Endothelial cell (in vitro differentiated cells): ENCODE results near the gene UBQLN4. TPM values are rescaled to one million over a fixed set of nuclear protein-coding genes. Genes with fewer than 3 reads are reported as not detected.

ENCODE experiments used
- DNase-seq: peaks from one replicate; pipeline ENCODE4 v3.0.0; 2021; ENCODE audit warnings: low spot score
- H3K27ac Mint-ChIP-seq: one replicate; pipeline ENCODE4 v1.8.0; 2021; ENCODE audit warnings: mixed read lengths, inconsistent platforms; ENCODE audit not compliant: unreplicated experiment
- H3K27me3 Mint-ChIP-seq: one replicate; pipeline ENCODE4 v1.8.0; 2021; ENCODE audit warnings: mild to moderate bottlenecking, moderate library complexity, mixed read lengths, inconsistent platforms; ENCODE audit not compliant: unreplicated experiment
- H3K36me3 Mint-ChIP-seq: one replicate; pipeline ENCODE4 v1.8.0; 2021; ENCODE audit warnings: mild to moderate bottlenecking, low read depth, mixed read lengths, inconsistent platforms; ENCODE audit not compliant: unreplicated experiment
- H3K4me1 Mint-ChIP-seq: one replicate; pipeline ENCODE4 v1.8.0; 2021; ENCODE audit warnings: mild to moderate bottlenecking, mixed read lengths, inconsistent platforms; ENCODE audit not compliant: unreplicated experiment
- H3K4me3 Mint-ChIP-seq: one replicate; pipeline ENCODE4 v1.8.0; 2021; ENCODE audit warnings: mild to moderate bottlenecking, mixed read lengths, inconsistent platforms; ENCODE audit not compliant: unreplicated experiment
- H3K9me3 Mint-ChIP-seq: one replicate; pipeline ENCODE4 v1.8.0; 2021; ENCODE audit warnings: mixed read lengths, inconsistent platforms; ENCODE audit not compliant: unreplicated experiment
- total RNA-seq: library from RNA; stranded (reverse); fragmentation: NEBNext Ultra II Directional; extraction: Animal tissue kit (Norgen Biotek cat#: 25700); gene quantifications from one replicate; pipeline ENCODE4 v1.2.1, GENCODE V29; 2021; ENCODE audit not compliant: unreplicated experiment
- TF ChIP-seq, protein P1 (sequence below): fragments of 200-600 bp; sonication (generic); IDR thresholded peaks from one replicate; pipeline ENCODE4 v1.5.0; 2021; ENCODE audit warnings: antibody characterized with exemption; ENCODE audit not compliant: unreplicated experiment

UBQLN4 gene
- total RNA-seq, 1 donor from 2014 or later = 47.6 TPM

DNA sequence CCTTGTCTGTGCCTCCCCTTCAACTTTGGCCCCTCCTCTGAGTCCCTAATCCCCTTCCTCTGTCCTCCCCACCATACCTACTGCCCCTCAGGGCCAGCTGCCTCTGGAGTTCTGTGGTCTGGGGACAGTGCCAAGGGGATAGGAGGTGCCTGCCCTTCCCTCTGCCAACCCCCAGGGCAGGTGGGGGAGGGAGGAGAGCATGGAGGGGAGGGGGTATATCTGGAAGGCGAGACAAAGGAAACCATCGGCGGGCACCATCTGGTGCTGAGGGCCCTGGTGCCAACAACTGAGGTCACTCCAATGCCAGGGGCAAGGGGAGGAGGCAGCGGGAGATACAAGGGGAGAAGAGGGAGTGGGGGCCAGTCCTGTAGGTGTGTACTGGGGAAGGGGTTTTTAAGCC lies 16.9 kb upstream of the UBQLN4 start:
- Mint-ChIP-seq H3K27me3 (peaks cover 11% of the 10 kb centered on the region), H3K27ac (peak overlapping the region; percentile 85), H3K36me3 (peaks cover 22% of the 10 kb centered on the region), H3K9me3 (no peaks in the 10 kb centered on the region), H3K4me3 (no peak overlapping the region), H3K4me1 (peaks cover 37% of the 10 kb centered on the region)
- no peak for DNase-seq
- TF ChIP-seq, protein P1, sequence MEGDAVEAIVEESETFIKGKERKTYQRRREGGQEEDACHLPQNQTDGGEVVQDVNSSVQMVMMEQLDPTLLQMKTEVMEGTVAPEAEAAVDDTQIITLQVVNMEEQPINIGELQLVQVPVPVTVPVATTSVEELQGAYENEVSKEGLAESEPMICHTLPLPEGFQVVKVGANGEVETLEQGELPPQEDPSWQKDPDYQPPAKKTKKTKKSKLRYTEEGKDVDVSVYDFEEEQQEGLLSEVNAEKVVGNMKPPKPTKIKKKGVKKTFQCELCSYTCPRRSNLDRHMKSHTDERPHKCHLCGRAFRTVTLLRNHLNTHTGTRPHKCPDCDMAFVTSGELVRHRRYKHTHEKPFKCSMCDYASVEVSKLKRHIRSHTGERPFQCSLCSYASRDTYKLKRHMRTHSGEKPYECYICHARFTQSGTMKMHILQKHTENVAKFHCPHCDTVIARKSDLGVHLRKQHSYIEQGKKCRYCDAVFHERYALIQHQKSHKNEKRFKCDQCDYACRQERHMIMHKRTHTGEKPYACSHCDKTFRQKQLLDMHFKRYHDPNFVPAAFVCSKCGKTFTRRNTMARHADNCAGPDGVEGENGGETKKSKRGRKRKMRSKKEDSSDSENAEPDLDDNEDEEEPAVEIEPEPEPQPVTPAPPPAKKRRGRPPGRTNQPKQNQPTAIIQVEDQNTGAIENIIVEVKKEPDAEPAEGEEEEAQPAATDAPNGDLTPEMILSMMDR = no peak

DNA sequence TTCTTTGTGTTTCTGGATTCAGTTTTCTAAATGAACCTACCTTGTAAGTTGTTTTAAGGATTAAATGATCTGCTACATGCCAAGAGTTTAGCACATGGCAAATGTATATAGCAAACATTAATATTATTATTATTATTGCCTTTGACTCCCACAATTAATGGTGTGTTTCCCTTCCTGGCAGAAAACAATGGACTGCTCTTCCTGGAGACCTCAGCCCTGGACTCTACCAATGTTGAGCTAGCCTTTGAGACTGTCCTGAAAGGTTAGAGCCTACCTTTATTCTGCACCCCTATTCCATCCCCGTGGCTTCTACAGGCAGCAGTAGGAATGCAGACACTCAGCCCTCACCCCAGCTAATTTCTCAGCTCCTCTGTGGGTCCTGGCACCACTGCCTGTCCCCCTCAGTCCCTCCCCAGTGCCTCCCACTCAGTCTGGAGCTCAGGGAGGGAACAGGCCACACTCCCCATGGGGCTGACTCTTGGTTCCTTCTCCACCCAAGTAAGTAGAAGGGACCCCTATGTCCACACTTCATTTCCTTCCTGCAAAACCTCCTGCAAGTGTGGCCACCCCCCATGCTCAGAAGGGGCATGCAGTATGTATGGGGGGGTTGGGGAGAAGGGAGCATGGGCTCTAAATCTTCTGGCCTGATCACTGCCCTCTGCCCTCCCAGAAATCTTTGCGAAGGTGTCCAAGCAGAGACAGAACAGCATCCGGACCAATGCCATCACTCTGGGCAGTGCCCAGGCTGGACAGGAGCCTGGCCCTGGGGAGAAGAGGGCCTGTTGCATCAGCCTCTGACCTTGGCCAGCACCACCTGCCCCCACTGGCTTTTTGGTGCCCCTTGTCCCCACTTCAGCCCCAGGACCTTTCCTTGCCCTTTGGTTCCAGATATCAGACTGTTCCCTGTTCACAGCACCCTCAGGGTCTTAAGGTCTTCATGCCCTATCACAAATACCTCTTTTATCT lies 16.2 kb upstream of the UBQLN4 start:
- Mint-ChIP-seq H3K9me3 (no peaks in the 10 kb centered on the region), H3K36me3 (peaks cover 17% of the 10 kb centered on the region), H3K27ac (peak overlapping the region; percentile 85), H3K27me3 (peaks cover 7% of the 10 kb centered on the region), H3K4me1 (peaks cover 35% of the 10 kb centered on the region), H3K4me3 (no peak overlapping the region)
- TF ChIP-seq, protein P1 = no peak
- DNase-seq = no peak

DNA sequence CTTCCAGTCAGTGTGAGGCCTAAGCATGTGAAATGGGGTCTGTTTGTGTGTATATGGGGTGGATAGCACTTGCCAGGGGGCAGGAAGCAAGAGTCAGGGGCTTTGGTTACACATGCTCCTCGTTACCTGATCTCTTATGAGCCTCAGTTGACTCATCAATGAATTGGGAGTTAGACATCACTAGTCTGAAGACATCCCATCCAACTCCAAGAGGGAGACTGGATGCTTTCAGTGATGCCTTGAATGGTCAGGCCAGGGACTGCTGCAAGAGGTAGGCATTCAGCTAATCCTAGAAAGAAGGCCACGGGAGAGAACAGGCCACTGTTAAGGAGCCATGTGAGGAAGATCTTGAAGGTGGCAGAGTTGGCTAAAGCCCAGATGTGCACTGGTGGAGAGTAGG lies 13.7 kb upstream of the UBQLN4 start:
- Mint-ChIP-seq H3K36me3 (peaks cover 9% of the 10 kb centered on the region), H3K4me3 (peak overlapping the region; percentile 53), H3K27ac (peak overlapping the region; percentile 38), H3K9me3 (no peaks in the 10 kb centered on the region), H3K4me1 (peaks cover 25% of the 10 kb centered on the region), H3K27me3 (peaks cover 7% of the 10 kb centered on the region)
- DNase-seq = no peak
- TF ChIP-seq, protein P1 = no peak

DNA sequence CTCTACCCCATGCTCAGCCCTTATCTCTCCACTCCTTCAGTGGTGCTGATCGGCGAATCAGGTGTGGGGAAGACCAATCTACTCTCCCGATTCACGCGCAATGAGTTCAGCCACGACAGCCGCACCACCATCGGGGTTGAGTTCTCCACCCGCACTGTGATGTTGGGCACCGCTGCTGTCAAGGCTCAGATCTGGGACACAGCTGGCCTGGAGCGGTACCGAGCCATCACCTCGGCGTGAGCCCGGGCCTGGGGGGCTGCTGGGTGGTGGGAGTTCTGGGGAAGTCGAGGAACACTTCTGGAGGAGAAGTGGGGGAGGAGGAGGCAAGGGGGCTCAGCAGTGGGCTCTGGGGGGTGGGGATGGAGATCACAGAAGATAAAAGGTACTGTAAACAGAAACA lies 12.3 kb upstream of the UBQLN4 start:
- DNase-seq = no peak
- TF ChIP-seq, protein P1 = no peak
- Mint-ChIP-seq H3K9me3 (no peaks in the 10 kb centered on the region), H3K4me1 (peaks cover 26% of the 10 kb centered on the region), H3K27ac (no peak overlapping the region), H3K4me3 (no peak overlapping the region), H3K27me3 (peaks cover 8% of the 10 kb centered on the region), H3K36me3 (peaks cover 5% of the 10 kb centered on the region)

DNA sequence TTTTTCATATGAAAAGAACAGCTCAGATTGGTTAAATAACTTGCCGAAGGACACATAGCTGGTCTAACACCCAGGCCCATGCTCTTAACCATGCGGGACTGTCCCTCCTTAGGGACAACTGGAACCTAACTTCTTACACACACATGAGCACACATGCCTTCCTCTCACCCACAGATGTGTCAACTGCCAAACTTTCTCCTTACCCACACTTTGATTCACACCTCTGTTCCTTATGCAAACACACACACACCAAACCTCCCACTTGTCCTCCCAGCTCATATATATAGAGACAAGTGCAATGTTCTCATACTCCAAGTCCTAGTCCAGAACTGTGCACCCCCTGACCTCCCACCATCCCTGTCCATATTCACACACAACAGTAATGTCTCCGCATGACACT lies 11.6 kb upstream of the UBQLN4 start:
- Mint-ChIP-seq H3K9me3 (no peaks in the 10 kb centered on the region), H3K27me3 (peaks cover 6% of the 10 kb centered on the region), H3K36me3 (peaks cover 5% of the 10 kb centered on the region), H3K4me3 (no peak overlapping the region), H3K27ac (no peak overlapping the region), H3K4me1 (peaks cover 22% of the 10 kb centered on the region)
- TF ChIP-seq, protein P1 = no peak
- DNase-seq = no peak
